Stimulated activated CD8-positive, alpha-beta memory T cell treated with anti-CD3 and anti-CD28 coated beads, Interleukin-7, amount 100 ng/mL, for 4 hours (primary cell): ENCODE measurements around the gene PEX5L.

ENCODE experiments used
- DNase-seq, 2 donors: peaks; one replicate each; pipeline ENCODE4 v3.0.0-alpha.2; 2020; ENCODE audit warnings: low read depth in 2 of 2

The PEX5L gene

GRCh38 chr3:179955809-179956208 is 80.9 kb downstream of the PEX5L start:
- DNase-seq: no peak

- DNase-seq: no peak
These were observed 81.5 kb downstream of the PEX5L start for GRCh38 chr3:179955286-179955685.

- DNase-seq: no peak
These were observed 82.5 kb downstream of the PEX5L start for GRCh38 chr3:179953993-179954870.

- no peak for DNase-seq
These were observed 85.9 kb downstream of the PEX5L start for GRCh38 chr3:179950840-179951239.

- DNase-seq: no peak
These were observed 86.9 kb downstream of the PEX5L start for GRCh38 chr3:179949869-179950268.

GRCh38 chr3:179949412-179949811 is 87.3 kb downstream of the PEX5L start:
- no peak for DNase-seq

- DNase-seq: no peak
These were observed 88.0 kb downstream of the PEX5L start for GRCh38 chr3:179948740-179949139.

- DNase-seq: no peak
These were observed 91.2 kb downstream of the PEX5L start for GRCh38 chr3:179945569-179945968.

GRCh38 chr3:179943117-179943880 is 93.4 kb downstream of the PEX5L start:
- no peak for DNase-seq

- DNase-seq: no peak
These were observed 94.1 kb downstream of the PEX5L start for GRCh38 chr3:179942553-179943075.

GRCh38 chr3:179935710-179936109 is 101.0 kb downstream of the PEX5L start:
- DNase-seq: no peak

- DNase-seq: no peak
These were observed 102.8 kb downstream of the PEX5L start for GRCh38 chr3:179933914-179934313.

GRCh38 chr3:179933080-179933479 is 103.7 kb downstream of the PEX5L start:
- DNase-seq: no peak

GRCh38 chr3:179932674-179933073 is 104.1 kb downstream of the PEX5L start:
- no peak for DNase-seq

GRCh38 chr3:179929091-179929529 is 107.6 kb downstream of the PEX5L start:
- peak in 1 of 2 donors; percentile 12 for DNase-seq

- DNase-seq: no peak
These were observed 109.5 kb downstream of the PEX5L start for GRCh38 chr3:179927191-179927590.

GRCh38 chr3:179921951-179922350 is 114.8 kb downstream of the PEX5L start:
- DNase-seq: no peak

- DNase-seq: no peak
These were observed 115.2 kb downstream of the PEX5L start for GRCh38 chr3:179921500-179921899.

GRCh38 chr3:179907784-179908482 is 128.8 kb downstream of the PEX5L start:
- no peak for DNase-seq

GRCh38 chr3:179902061-179902460 is 134.7 kb downstream of the PEX5L start:
- DNase-seq: no peak

- DNase-seq: no peak
These were observed 138.7 kb downstream of the PEX5L start for GRCh38 chr3:179898024-179898423.

GRCh38 chr3:179897231-179897630 is 139.5 kb downstream of the PEX5L start:
- no peak for DNase-seq
